Measurements from ENCODE around the gene NEK1.
A peak's percentile ranks its signal among the peaks of the same experiment; 100 is the strongest.

Gene NEK1

DNA sequence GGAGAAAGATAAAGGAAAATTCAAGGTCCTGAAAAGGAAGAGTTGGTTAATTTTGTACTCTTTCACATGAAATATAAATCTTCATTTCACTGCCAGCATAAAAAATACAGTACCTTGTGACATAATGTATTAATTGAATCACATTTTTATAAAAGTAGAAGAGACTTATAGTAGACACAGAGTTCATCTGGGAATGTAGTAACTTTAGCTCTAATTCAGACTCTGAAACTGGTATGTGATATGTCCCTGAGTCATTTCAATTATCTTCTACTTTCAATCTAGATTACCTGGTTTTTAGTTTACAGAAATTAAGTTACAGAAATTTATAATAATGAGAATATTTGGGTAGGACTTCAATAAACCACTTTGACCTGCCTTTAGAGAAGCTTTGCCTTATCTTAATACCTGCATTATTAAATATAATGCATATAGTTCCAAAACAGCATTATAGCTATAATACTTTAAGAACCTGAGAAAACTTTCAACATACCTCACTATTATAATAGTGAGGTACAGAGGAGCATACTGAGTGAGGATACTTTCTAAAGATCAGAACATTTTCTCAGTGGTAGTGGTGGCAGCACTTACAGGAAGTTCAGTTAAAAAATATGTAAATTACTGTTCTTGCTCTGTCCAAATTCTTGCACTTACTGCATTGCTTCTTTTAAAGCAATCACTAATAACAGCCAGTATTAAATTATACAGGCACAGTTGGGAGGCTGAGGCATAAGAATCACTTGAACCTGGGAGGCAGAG lies 11.2 kb downstream of the NEK1 start:
- H3K4me3 ChIP-seq (replicated peaks; ENCODE audit: low read depth, low read length), result no peak overlapping the region
- DNase-seq (ENCODE audit: low read depth), result no peak
- TF ChIP-seq, protein P1, sequence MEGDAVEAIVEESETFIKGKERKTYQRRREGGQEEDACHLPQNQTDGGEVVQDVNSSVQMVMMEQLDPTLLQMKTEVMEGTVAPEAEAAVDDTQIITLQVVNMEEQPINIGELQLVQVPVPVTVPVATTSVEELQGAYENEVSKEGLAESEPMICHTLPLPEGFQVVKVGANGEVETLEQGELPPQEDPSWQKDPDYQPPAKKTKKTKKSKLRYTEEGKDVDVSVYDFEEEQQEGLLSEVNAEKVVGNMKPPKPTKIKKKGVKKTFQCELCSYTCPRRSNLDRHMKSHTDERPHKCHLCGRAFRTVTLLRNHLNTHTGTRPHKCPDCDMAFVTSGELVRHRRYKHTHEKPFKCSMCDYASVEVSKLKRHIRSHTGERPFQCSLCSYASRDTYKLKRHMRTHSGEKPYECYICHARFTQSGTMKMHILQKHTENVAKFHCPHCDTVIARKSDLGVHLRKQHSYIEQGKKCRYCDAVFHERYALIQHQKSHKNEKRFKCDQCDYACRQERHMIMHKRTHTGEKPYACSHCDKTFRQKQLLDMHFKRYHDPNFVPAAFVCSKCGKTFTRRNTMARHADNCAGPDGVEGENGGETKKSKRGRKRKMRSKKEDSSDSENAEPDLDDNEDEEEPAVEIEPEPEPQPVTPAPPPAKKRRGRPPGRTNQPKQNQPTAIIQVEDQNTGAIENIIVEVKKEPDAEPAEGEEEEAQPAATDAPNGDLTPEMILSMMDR (IDR thresholded peaks at IDR 0.05; ENCODE audit: low read length, missing control alignments), result no peak

DNA sequence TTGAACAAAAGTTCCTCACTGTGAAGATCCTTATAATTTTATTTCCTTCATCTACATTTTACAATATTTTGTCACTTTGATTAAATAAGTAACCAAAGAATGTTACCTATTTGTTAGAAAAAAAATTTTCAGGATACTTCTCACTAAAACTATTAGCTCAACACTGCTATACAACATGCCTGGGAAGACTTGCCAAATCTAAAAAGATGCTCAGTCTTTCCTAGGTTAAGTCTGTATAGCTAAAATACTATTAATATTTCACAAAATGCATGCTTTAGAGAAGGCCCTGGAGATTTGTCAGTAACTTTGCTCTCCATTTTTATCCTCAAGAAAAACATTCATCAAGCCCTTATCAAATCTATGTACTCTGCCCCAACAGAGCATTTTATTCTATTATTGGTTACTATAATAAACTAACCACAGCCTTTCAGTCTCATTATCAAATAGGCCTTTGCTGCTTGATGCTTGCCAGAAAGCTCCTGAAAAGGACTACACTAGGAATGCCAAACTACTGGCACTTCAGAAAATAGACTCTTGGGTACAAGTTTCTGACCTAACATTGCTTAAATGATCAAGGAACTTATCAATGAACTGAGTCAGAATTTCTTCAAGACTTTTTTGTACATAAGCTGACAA lies 17.7 kb downstream of the NEK1 start:
- TF ChIP-seq, protein P1 (IDR thresholded peaks at IDR 0.05; ENCODE audit: low read length, missing control alignments), result no peak
- H3K4me3 ChIP-seq (replicated peaks; ENCODE audit: low read depth, low read length), result no peak overlapping the region
- no peak for DNase-seq (ENCODE audit: low read depth)

DNA sequence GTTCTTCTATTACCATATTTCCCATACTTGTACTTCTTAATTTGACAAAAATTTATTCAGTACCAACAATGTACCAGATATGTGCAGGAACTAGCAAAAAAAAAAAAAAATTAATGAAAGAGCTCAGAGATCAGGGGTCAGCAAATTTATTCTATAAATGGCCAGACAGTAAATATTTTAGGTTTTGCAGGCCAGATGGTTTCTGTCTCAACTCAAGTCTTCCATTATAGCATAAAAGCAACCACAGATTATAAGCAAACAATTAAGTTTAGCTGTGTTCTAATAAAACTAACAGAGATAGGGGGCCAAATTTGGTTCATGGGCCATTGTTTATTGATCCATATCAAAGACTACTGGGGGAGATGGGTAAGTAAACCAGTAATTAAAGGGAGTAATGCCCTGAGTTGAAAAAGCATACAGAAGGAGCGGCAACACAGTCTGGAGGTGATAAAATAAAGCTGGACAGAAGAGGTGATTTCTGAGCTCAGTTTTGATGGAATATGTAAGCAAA lies 19.3 kb downstream of the NEK1 start:
- no peak for DNase-seq (ENCODE audit: low read depth)
- TF ChIP-seq, protein P1 (IDR thresholded peaks at IDR 0.05; ENCODE audit: low read length, missing control alignments), result no peak
- H3K4me3 ChIP-seq (replicated peaks; ENCODE audit: low read depth, low read length), result no peak overlapping the region

DNA sequence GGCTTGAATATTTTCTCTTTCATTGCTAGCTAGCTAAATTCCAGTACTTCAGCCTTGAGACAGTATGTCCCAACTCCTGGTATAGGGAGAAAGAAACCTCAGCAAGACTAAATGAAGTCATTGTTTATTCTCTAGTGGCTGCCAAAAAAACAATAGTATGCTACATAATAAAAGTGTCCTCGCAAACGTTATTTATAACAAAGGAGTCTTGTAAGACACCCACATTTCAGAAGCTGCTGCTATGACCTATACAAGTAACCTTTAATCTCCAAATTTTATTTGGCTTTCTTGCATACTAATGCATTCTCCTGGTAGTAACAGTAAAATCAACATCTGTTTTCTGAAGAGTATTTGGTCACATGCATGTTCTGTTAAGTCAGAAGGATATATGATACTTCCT lies 28.8 kb downstream of the NEK1 start:
- no peak overlapping the region for H3K4me3 ChIP-seq (replicated peaks; ENCODE audit: low read depth, low read length)
- TF ChIP-seq, protein P1 (IDR thresholded peaks at IDR 0.05; ENCODE audit: low read length, missing control alignments), result no peak
- DNase-seq (ENCODE audit: low read depth), result peak; percentile 56

DNA sequence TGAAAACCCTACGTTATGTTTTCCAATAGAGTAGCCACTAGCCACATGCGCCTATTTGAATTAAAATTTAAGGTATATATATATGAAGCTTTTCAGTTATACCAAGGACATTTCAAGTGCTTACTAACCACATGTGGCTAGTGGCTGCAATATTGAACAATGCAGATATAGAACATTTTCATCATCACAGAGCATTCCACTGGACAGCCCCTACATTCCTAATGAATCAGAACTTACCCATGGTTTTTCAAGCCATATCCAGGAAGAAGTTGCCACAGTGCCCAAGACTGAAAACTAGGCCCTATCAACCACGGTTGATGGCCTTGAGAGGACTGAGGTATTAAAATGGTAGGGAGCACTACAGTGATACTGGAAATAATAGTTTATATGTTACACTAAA lies 29.7 kb downstream of the NEK1 start:
- peak; percentile 53 for DNase-seq (ENCODE audit: low read depth)
- H3K4me3 ChIP-seq (replicated peaks; ENCODE audit: low read depth, low read length), result no peak overlapping the region
- TF ChIP-seq, protein P1 (IDR thresholded peaks at IDR 0.05; ENCODE audit: low read length, missing control alignments), result no peak

DNA sequence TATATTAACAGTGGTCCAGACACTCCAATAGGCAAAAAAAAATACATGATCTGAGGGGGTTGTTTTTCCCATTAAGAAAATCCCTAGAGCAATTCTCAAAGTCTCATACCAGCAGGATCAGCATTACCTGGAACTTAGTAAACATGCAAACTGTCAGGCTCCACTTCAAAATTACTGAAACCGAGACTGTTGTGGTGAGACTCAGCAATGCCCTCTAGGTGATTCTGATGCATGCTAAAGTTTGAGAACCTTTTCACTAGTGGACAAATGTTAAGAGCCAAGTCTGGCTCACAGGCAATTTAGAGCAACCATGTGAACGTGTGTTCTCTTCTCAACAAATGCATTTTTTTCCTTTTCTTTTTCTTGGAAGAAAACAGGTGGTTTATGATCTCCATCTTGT lies 30.2 kb downstream of the NEK1 start:
- no peak overlapping the region for H3K4me3 ChIP-seq (replicated peaks; ENCODE audit: low read depth, low read length)
- TF ChIP-seq, protein P1 (IDR thresholded peaks at IDR 0.05; ENCODE audit: low read length, missing control alignments), result no peak
- no peak for DNase-seq (ENCODE audit: low read depth)

Measured in fibroblast of pulmonary artery (primary cell).